ENCODE measurements around the gene PPFIA1. TPM values are rescaled to one million over a fixed set of nuclear protein-coding genes. Genes with fewer than 3 reads are reported as not detected.

Gene PPFIA1
- total and polyA plus RNA-seq, 9 donors = 20.5 to 60.3 (median 37.8) TPM

- no peak for DNase-seq
- H3K4me1 ChIP-seq (ENCODE audit: insufficient read depth) = no peaks in the 10 kb centered on the region
- TF ChIP-seq CTCF (IDR thresholded peaks at IDR 0.05) (no peak), EP300 (IDR thresholded peaks at IDR 0.05) (no peak), POLR2A (IDR thresholded peaks at IDR 0.05) (no peak)
- H3K4me3 ChIP-seq = no peak overlapping the region
- H3K9me3 ChIP-seq = no peaks in the 10 kb centered on the region
- intact Hi-C loops (cut with DNase I) = no loop called here
- WGBS, 3 donors = 67 to 73% (median 69%) methylated on average over 7 of the region's 7 CpGs
- no peak overlapping the region for H3K27ac ChIP-seq
- no peaks in the 10 kb centered on the region for H3K27me3 ChIP-seq
- H3K36me3 ChIP-seq = no peaks in the 10 kb centered on the region
Measured at GRCh38 chr11:70335511-70335910, 65.0 kb downstream of the PPFIA1 start.

- no peaks in the 10 kb centered on the region for H3K36me3 ChIP-seq
Measured at GRCh38 chr11:70338594-70338993, 68.1 kb downstream of the PPFIA1 start.

GRCh38 chr11:70339066-70339465 is 68.6 kb downstream of the PPFIA1 start:
- Histone ChIP-seq H3K4me3 (no peak overlapping the region), H3K27ac (no peak overlapping the region), H3K9me3 (no peaks in the 10 kb centered on the region), H3K36me3 (no peaks in the 10 kb centered on the region), H3K27me3 (no peaks in the 10 kb centered on the region), H3K4me1 (ENCODE audit: insufficient read depth) (no peaks in the 10 kb centered on the region)
- TF ChIP-seq POLR2A (IDR thresholded peaks at IDR 0.05) = no peak
- TF ChIP-seq EP300 (IDR thresholded peaks at IDR 0.05) = no peak
- no peak for TF ChIP-seq CTCF (IDR thresholded peaks at IDR 0.05)
- 81 to 85% (median 83%) methylated on average over 8 of the region's 8 CpGs for WGBS, 3 donors
- intact Hi-C loops (cut with DNase I) = no loop called here
- no peak for DNase-seq

More at GRCh38 chr11:70338594-70338993, 68.1 kb downstream of the PPFIA1 start:
- Histone ChIP-seq H3K9me3 (no peaks in the 10 kb centered on the region), H3K27ac (no peak overlapping the region), H3K4me3 (no peak overlapping the region), H3K4me1 (ENCODE audit: insufficient read depth) (no peaks in the 10 kb centered on the region), H3K27me3 (no peaks in the 10 kb centered on the region)
- DNase-seq = no peak
- intact Hi-C loops (cut with DNase I) = no loop called here
- WGBS, 3 donors = 87 to 95% (median 89%) methylated on average over 4 of the region's 4 CpGs
- TF ChIP-seq EP300 (IDR thresholded peaks at IDR 0.05) (no peak), POLR2A (IDR thresholded peaks at IDR 0.05) (no peak), CTCF (IDR thresholded peaks at IDR 0.05) (no peak)

GRCh38 chr11:70341881-70342429 is 71.5 kb downstream of the PPFIA1 start:
- Histone ChIP-seq H3K9me3 (no peaks in the 10 kb centered on the region), H3K4me3 (no peak overlapping the region), H3K27ac (no peak overlapping the region), H3K36me3 (no peaks in the 10 kb centered on the region), H3K4me1 (ENCODE audit: insufficient read depth) (no peaks in the 10 kb centered on the region), H3K27me3 (no peaks in the 10 kb centered on the region)
- 81 to 88% (median 86%) methylated on average over 15 of the region's 15 CpGs for WGBS, 3 donors
- no peak for DNase-seq
- intact Hi-C loops (cut with DNase I) = no loop called here
- no peak for TF ChIP-seq POLR2A (IDR thresholded peaks at IDR 0.05)

- WGBS, 3 donors = 85 to 90% (median 87%) methylated on average over 11 of the region's 11 CpGs
- H3K27me3 ChIP-seq = no peaks in the 10 kb centered on the region
- H3K4me3 ChIP-seq = no peak overlapping the region
- no peaks in the 10 kb centered on the region for H3K36me3 ChIP-seq
- intact Hi-C loops (cut with DNase I) = no loop called here
- TF ChIP-seq EP300 (IDR thresholded peaks at IDR 0.05) (no peak), POLR2A (IDR thresholded peaks at IDR 0.05) (no peak), CTCF (IDR thresholded peaks at IDR 0.05) (no peak)
- H3K9me3 ChIP-seq = no peaks in the 10 kb centered on the region
- DNase-seq = no peak
- H3K27ac ChIP-seq = no peak overlapping the region
- no peaks in the 10 kb centered on the region for H3K4me1 ChIP-seq (ENCODE audit: insufficient read depth)
Measured at GRCh38 chr11:70343636-70344035, 73.1 kb downstream of the PPFIA1 start.

Measured in ovary (tissue), 9 donors.